NCI-H1105 (cell line): ENCODE measurements around the gene SBF1.

Experiments used
- DNase-seq: peaks from one replicate; lab custom pipeline; 2025; lab: John Stamatoyannopoulos, UW

The SBF1 gene

GRCh38 chr22:50396751-50397370, 78.0 kb downstream of the SBF1 start:
- DNase-seq = no peak
